Measurements from ENCODE around the gene GRIP1. TPM values are rescaled to one million over a fixed set of nuclear protein-coding genes. Genes with fewer than 3 reads are reported as not detected.

GRIP1 gene
- total RNA-seq, 4 donors from 2014 or later, result 0.22 to 3.0 (median 1.6) TPM

DNA sequence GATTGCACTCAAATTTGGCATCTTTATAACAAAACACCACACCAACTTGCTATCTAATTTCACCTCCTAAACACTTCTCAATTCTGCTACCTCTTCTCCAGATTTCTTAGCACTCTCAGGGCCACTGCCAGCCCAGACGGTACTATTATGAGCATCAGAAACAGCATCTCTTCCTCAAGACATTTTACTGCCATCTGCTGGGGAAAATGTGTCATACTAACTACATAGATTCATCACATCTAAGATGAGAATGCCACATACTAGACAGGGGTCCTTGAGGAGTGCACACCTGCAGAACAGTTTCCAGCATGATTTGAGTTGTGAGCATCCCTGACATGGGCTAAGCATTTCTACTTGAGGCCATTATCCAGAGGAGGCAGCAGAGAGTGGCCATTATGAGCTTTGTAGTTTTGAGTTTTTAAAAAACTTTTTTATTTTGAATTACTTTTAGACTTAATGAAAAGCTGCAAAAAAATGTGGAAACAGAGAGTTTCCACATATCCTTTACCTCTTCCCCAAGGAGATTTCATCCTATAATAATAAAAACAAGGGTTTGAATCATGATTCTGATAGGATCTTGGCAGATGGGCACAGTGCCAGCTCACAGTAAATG, 15.1 kb upstream of the GRIP1 start:
- no peak for TF ChIP-seq POLR2A (IDR thresholded peaks at IDR 0.05)
- TF ChIP-seq, protein P1, sequence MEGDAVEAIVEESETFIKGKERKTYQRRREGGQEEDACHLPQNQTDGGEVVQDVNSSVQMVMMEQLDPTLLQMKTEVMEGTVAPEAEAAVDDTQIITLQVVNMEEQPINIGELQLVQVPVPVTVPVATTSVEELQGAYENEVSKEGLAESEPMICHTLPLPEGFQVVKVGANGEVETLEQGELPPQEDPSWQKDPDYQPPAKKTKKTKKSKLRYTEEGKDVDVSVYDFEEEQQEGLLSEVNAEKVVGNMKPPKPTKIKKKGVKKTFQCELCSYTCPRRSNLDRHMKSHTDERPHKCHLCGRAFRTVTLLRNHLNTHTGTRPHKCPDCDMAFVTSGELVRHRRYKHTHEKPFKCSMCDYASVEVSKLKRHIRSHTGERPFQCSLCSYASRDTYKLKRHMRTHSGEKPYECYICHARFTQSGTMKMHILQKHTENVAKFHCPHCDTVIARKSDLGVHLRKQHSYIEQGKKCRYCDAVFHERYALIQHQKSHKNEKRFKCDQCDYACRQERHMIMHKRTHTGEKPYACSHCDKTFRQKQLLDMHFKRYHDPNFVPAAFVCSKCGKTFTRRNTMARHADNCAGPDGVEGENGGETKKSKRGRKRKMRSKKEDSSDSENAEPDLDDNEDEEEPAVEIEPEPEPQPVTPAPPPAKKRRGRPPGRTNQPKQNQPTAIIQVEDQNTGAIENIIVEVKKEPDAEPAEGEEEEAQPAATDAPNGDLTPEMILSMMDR (IDR thresholded peaks at IDR 0.05), result peak; percentile 34 to 61 (median 51)
- TF ChIP-seq EP300 (IDR thresholded peaks at IDR 0.05), result no peak
- 0 to 3% methylated on average over 1 of the region's 1 CpG for WGBS, 2 donors
- no peaks in the 10 kb centered on the region for H3K9me3 ChIP-seq
- DNase-seq (ENCODE audit: low spot score in 2 of 2), result peak in 1 of 2 donors; percentile 78
- H3K4me3 ChIP-seq, result no peak overlapping the region
- H3K27ac ChIP-seq, result no peak overlapping the region
- no peaks in the 10 kb centered on the region for H3K4me1 ChIP-seq
- no peaks in the 10 kb centered on the region for H3K27me3 ChIP-seq
- no peaks in the 10 kb centered on the region for H3K36me3 ChIP-seq

DNA sequence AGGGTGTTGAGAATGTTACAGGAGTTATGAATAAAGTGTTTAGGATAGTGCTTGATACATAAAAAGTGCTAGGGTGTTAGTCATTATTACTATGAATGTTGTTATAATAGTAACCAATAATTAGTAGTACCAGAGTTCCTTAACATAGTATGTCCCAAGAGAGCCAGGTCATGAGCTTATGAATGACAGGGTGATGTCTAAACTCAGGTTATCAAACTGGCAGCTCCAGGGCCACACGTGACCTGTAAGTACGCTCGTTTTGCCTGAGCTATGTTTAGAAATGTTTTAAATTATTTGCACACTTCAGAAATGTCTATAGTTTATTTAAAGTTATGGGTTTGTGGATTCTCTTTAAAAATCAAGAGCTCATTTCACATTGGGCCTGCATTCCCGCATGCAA, 14.1 kb upstream of the GRIP1 start:
- Histone ChIP-seq H3K9me3 (no peaks in the 10 kb centered on the region), H3K27me3 (no peaks in the 10 kb centered on the region), H3K4me1 (no peaks in the 10 kb centered on the region), H3K27ac (no peak overlapping the region), H3K36me3 (no peaks in the 10 kb centered on the region), H3K4me3 (no peak overlapping the region)
- no peak for DNase-seq (ENCODE audit: low spot score in 2 of 2)
- 73 to 76% methylated on average over 4 of the region's 4 CpGs for WGBS, 2 donors
- TF ChIP-seq EP300 (IDR thresholded peaks at IDR 0.05) (no peak), POLR2A (IDR thresholded peaks at IDR 0.05) (no peak)
- TF ChIP-seq, protein P1 (IDR thresholded peaks at IDR 0.05), result no peak

DNA sequence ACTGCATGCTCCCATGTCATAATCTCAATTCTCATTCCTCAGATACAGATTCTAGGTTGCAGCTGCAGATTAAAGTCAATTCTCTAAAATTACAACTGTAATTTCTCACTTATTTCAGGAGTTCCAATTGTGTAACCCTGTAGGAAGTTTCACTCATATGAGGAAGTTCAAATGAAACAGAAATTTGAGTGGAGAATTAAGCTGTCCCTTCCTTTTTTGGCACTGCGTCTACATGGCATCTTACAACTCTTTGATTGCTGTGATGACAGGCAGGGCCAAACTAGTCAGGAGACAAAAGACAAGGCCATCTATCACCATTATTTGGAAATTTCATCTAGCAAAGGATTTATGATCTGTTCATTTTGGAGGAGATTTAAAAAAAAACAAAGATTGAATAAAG, 13.3 kb upstream of the GRIP1 start:
- Histone ChIP-seq H3K9me3 (no peaks in the 10 kb centered on the region), H3K4me3 (no peak overlapping the region), H3K27ac (no peak overlapping the region), H3K4me1 (no peaks in the 10 kb centered on the region), H3K27me3 (no peaks in the 10 kb centered on the region), H3K36me3 (no peaks in the 10 kb centered on the region)
- 62 to 68% methylated on average over 1 of the region's 1 CpG for WGBS, 2 donors
- TF ChIP-seq, protein P1 (IDR thresholded peaks at IDR 0.05), result no peak
- TF ChIP-seq POLR2A (IDR thresholded peaks at IDR 0.05) (no peak), EP300 (IDR thresholded peaks at IDR 0.05) (no peak)
- no peak for DNase-seq (ENCODE audit: low spot score in 2 of 2)

DNA sequence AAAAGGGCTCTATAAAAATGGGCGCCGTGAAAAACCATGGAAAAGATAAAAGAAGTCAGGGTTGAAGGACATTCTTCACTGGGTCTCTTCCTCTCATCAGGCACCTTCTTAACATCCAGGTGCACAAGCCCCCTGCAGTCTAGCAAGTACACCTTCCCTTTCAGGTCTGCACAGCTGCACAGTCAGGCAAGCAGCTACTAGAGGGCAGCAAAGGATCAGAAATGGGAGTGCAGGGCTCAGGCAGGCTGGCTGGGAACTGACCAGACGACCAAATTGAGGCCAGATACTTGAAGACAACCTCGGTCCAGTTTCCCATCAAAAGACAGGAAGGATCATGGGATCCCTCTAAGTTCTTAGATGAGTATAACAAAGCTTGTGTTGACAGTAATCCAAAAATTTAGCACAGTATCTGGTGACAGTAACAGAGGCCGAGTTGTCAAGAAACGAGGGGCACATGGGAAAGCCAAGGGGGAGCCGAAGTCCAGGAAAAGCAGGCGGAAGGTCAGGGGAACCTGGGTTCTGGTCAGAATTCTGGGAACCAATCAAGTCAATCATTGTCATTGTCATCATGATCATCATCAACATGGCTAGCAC, 10.1 kb upstream of the GRIP1 start:
- H3K36me3 ChIP-seq, result no peaks in the 10 kb centered on the region
- H3K27me3 ChIP-seq, result no peaks in the 10 kb centered on the region
- no peak overlapping the region for H3K27ac ChIP-seq
- TF ChIP-seq, protein P1 (IDR thresholded peaks at IDR 0.05), result peak in 2 of 5 experiments; percentile 13 to 21
- no peak for TF ChIP-seq POLR2A (IDR thresholded peaks at IDR 0.05)
- no peak for DNase-seq (ENCODE audit: low spot score in 2 of 2)
- WGBS, 2 donors, result 57 to 59% methylated on average over 8 of the region's 8 CpGs
- H3K4me1 ChIP-seq, result no peaks in the 10 kb centered on the region
- no peak overlapping the region for H3K4me3 ChIP-seq
- H3K9me3 ChIP-seq, result no peaks in the 10 kb centered on the region

DNA sequence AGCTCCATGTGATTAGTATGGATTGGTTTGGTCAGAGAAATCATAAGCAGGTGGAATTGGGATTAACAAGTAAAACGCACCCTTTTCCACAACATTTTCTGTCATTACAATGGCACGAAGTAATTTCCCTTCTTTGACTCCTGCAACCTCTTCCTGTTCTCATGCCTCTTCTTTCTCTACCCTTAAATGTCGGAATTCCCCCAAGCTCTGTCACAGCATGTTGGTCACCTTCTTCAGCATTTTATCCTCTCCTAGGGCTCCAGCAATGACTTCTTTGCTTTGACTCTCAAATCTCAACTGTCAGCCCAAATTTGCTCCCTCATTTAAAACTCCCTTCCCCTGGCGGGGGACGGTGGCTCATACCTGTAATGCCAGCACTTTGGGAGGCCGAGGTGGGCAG, 5.3 kb upstream of the GRIP1 start:
- H3K27ac ChIP-seq, result no peak overlapping the region
- H3K36me3 ChIP-seq, result no peaks in the 10 kb centered on the region
- peaks cover 0 to under 1% (median 0%) of the 10 kb centered on the region in 4 donors for H3K4me1 ChIP-seq
- H3K27me3 ChIP-seq, result peaks cover 0 to 5% of the 10 kb centered on the region in 2 donors
- no peaks in the 10 kb centered on the region for H3K9me3 ChIP-seq
- H3K4me3 ChIP-seq, result no peak overlapping the region
- 87% methylated on average over 6 of the region's 6 CpGs for WGBS, 2 donors
- TF ChIP-seq POLR2A (IDR thresholded peaks at IDR 0.05) (no peak), EP300 (IDR thresholded peaks at IDR 0.05) (no peak)
- TF ChIP-seq, protein P1 (IDR thresholded peaks at IDR 0.05), result no peak
- DNase-seq (ENCODE audit: low spot score in 2 of 2), result no peak

Measured in tibial nerve (tissue), 4 donors.